Nucleus accumbens (tissue), 56 donors: ENCODE measurements around the gene FRMD3.

Experiments used
- DNase-seq, 56 donors: peaks; one replicate each; lab custom pipeline; 2025; lab: John Stamatoyannopoulos, UW

FRMD3 gene

DNA sequence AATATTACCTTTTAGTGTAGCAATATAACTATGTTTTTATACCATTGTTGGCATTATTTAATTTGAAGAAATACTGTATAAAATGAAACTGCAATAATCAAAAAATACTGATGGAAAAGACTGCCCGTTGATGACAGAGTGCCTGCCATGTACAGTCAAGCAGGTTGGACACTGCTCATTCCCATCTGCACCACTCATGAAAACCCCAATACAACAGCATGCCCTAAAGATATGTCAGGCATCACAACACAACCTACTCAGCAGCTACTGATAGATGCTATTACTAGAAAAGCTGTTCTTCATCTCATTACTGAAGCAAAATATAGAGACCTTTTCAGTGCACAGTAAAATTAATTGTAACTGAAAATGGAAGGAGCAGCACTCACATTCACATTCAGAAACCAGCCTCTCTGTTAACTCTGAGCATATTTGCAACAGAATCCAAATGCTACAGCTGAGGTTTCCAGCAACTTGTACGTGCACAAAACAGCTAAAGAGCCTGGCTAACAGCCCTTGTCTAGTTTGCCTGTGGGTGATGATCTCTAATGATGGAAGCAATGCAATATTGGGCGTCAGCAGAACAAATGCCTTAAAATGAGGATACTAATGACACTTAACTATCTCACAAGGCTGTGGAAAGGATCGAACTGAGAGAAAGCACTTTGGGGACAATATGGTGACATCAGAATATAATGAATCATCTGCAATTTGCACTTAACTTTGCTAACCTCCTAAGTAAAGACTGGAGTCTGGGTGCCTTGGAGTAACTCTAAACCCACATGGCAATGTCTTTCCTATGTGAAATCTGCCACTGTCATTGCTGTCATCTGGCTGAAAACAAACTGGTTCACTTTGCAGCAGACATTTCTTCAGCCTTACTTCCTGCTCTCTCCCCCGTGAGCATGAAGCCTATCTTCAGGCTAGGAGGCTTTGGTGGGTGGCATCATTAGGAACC lies 280.0 kb downstream of the FRMD3 start:
- no peak for DNase-seq

DNA sequence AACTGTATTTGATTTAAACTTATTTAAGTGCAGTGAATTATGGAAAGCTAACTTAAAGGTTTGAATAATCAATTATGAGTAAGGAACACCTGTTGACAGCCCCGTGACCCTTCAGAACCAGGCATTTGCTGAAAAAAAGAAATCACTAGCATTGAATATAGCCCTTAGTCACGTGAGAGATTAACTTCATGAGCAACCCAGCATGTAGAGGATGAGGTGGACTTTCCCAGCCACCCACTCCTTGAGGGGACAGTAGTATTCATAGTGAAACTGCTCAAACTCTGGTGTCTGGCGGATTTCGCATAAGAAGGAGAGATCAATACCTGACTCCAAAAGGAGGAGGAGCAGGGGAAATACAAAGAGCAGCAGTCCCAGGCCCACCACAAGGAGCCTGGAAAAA lies 290.5 kb downstream of the FRMD3 start:
- no peak for DNase-seq

DNA sequence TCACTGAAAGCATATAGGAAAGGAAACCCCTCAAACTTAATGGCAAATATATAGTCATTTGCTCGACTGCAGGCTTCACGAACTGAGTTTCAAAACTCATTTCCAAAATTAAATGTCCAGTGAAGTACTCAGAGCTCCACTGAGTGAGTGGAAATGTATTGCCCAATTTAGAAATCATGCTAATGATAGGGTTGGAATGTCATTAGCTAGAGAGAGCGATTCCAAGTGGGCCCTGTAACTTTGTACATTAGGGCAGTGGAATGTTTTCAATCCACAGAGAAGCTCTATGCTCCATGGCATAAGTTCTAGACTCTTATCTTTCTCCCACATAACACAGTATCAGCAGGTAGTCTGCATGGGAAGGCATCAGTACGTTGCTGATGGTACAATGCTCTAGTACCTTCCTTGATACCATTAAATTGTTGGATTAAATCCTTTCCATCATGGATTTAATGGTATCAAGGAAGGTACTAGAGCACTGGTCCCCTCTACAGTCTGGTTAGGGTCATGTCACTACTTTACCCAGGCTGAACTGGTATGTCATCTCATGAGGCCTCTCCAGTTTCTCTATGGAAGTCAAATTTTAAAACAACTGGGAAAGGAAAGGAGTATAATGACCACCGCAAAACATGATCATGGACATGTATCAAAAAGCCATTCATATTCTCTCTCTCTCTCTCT lies 292.1 kb downstream of the FRMD3 start:
- DNase-seq = no peak

DNA sequence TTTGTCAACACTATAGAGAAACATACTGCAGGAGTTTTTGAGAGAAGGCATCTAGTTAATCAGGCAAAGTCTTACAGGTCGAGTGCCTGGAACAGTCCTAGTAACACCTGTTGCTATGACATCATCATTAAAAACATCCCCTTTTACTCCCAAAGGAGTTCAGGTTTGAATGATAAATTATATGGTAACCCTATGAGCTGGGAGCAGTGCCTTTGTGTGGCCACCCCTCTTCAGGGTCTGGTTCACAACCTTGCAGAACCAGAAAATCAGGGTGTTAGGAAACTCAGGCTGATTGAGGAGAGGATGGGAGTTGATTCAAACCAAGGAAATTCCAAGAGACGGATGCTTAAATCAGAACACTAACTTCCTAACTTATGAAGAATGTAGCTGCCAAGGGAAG lies 296.1 kb downstream of the FRMD3 start:
- no peak for DNase-seq

DNA sequence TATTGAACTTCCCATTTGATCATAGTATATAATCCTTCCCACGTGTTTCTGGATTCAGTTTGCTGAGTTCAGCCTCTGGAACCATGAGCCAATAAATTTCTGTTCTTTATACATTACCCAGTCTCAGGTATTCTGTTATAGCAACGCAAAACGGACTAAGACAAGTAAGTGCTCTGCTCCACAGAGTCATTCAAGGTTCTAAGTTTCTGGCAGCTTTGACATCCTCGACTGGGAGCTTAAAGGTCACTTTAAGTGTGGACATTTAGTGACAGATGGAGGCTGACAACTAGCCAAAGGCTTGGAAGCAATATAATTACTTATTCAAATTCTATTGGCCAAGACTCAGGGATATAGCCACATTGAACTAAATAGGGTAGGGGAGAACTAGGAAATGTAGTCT lies 297.5 kb downstream of the FRMD3 start:
- no peak for DNase-seq

DNA sequence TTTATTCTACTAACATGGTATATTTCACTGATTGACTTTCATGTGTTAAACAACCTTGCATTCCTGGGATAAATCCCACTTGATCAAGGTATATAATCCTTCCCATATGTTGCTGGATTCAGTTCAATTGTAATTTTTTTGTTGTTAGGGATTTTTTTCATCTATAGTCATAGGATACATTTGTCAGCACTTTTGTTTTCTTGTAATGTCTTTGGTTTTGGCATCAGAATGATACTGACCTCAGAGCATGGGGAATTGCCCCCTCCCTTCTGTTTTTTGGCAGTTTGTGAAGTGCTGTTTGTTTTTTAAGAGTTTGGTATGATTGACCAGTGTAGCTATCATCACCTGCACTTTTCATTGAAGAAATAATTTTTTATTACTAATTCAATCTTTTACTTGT lies 298.5 kb downstream of the FRMD3 start:
- DNase-seq = no peak

DNA sequence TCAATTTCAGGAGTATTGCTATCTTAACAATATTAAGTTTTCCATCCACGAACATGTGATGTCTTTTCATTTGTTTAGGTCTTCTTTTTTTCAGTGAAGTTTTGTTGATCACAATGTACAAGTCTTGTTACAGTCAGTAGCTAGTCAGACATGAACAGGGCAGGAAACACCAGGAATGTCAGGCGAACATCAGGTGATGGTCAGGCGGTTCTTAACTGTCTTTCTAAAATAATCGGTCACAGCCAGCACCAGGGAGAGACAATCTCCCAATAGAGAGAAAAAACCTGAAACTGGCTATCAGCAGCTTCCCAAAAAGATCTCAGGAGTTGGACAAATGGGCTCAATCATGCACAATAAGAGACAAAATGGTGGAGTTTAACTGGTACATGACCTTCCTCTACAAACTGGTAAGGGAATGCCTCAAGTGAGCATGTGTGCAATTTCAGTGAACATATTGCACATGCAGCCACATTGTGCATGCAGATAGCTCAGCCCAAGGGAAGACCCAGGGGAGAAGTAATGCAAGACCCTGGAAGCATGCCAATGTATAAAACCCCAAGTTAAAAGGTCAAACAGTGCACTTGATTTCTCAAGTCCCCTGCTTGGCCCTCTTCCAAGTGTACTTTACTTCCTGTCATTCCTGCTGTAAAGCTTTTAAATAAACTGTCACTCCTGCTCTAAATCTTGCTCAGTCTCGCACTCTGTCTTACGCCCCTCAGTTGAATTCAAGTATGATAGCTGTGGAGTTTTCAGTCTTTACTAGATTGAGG lies 299.1 kb downstream of the FRMD3 start:
- no peak for DNase-seq

DNA sequence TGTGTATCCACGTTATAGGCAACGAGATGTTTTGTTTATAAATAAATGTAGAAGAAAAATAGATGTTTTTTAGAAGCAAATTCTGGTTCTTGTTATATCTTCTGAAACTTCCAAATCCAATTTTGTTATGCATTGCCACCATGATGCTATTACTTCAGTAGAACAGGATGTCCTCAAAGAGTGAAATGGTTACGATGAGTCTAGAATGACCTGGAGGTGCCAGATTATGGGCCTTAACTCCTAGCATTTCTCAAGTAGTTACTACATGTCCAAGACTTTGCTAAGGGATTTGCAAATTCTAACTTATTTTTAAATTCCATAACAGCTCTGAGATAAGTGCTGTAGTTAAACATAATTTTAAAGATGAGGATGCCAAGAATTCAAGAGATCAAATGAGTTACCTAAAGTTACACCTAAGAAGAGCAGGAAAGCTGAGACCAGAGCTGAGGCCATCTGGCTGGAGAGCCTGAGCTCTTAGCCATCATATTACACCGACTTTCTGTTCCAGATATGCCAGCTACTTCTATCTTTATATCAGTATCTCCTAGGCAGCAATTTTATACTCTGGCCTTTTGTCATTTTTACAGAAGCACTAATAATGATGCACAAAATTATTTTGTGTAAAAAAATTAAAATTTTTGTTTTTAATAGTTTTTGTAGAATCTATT lies 302.0 kb downstream of the FRMD3 start:
- DNase-seq = no peak

DNA sequence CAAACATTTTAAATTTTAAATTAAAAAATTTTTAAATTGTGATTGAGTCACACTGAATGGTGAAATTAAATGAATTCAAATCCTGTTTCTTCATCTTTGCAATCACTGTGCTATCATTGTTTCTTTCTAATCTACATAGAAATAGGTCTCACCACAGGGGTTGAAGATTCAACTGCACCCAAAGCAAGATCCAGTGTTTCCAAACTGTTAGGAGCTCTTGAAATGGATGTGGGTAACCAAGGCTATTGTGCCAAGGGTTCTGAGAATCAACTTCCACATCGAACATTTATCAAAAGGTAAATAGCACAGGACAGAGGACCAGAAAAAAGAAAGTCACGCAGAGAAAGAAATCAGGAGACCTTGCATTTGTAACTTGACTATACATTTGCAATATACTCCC lies 302.7 kb downstream of the FRMD3 start:
- no peak for DNase-seq

DNA sequence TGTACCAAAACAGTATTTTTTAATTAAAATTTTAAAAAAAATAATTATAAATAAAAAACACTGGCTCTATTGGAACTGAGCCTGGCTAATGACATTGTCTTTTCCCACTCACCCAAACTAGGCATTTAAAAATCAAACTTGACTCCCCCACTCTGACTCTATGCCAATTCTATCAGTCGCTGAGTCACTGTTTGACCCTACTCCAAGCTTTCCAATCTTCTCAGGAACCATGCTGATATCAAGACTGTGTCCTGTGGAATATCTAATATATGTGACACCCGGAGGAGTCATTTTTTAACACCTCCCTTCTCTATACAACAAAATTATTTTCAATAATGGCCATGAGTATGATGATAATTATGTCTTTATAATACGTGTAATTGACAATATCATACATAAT lies 303.7 kb downstream of the FRMD3 start:
- no peak for DNase-seq

DNA sequence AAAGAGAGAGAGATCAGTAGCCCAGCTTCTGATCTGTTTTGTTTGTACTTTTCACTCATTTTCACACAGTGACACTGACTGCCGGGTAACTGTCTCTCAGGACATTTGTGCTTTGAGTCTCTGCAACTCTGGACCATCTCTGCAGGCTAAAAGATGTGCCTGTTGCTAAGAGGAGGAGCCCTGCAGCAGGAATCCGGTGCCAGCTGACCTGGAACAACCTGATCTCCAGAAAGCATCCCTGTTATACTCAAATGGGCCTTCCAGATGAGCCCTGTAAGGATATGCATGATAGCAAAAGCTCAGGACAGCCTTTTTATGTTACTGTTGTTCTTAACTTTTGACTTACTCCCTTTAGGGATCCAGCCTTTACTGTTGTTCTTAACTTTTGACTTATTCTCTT lies 304.6 kb downstream of the FRMD3 start:
- no peak for DNase-seq

DNA sequence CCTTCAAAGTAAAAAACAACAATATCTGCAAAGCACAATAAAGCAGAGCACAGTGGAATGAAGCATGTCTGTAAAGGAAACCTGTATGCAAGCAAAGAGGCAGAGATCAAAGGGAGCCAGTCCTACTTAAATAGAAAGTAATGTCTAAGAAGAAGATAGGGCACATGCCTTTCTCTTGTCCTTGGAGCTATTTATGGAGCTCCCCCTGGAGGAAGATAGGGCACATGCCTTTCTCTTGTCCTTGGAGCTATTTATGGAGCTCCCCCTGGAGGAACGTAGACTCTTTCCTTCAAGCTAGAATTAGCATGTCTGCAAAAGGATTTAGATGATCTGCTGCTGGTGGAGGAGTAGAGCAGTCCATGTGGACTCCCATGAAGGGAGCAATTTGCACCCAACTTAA lies 307.2 kb downstream of the FRMD3 start:
- no peak for DNase-seq

DNA sequence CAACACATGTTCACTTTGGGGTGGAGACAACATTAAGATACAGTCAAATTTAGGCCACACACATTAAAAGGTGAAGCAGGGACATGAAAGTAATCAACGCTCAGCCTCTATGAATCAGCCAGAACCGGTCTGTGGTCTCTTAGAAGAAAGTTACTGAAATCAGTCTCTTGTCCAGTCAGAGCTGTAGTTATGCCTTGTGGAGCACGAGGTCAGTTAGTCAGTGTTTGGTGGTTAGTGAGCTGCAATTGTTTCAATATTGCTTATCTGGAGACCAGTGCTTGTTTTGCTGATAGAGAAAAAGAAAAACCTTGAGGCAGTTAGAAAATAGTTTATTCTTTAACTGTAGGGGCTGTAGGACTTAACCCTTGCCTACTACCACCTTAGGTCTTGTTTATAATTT lies 317.5 kb downstream of the FRMD3 start:
- DNase-seq = no peak

DNA sequence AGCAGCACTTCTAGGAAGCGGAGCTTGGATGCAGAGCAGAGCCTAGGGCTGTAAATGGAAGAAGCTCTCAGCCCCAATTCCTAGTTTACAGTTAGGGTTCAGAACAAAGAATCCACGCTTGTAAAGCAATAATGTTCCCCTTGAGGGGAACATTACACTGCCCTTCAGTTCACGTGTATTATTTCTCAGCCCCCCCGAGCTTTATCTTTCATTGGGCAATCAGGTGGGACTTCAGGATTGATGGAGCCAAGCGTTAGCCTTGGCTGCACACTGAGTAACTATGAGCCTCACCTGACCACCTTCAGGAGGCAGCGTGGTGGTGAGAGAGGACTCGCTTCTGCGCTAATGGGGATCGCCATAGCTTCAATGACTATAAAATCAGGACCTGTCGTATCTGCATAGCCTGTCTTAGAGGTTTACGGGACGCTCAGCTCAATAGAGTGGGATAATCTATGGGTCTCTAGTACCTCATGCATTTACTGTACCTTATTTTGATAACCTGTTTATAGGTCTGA lies 318.2 kb downstream of the FRMD3 start:
- DNase-seq = no peak

DNA sequence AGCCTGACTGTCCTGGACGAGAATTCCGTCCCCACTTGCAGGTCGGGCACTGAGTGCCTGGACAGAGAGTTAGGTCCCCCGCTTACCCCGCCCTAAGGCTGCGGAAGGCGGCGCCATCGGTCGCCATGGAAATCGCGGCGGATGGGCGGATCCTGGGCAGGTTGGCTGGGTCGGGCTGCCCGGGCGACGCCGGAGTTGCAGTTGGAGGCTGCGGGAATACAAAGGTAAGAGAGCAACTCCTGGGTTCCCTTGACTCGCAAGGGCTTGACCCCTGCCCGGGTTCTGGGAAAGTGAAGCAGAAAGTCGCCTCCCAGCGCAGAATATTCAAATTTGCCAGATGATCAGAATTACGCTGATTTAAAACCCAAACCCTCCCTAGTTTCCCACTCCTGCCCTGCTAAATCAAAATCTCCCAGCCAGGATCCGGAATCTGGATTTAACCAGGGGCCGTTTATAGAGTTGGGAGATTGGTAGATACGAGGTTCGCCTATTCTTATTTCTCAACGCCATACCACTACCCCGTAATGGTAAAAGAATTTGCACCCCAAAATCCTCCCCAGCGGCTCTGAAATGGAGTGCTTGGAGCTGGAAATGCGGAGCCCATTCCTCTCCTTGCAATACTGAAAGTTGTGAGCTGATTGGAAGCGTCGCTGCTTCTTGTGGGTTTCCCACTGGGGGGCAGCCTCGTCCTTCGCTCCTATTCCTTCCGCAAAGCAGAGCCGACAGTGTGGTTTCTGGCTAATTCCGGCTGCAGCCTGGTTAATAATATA lies 318.9 kb downstream of the FRMD3 start:
- DNase-seq = peak in 51 of 56 donors; percentile 5 to 88 (median 47)

DNA sequence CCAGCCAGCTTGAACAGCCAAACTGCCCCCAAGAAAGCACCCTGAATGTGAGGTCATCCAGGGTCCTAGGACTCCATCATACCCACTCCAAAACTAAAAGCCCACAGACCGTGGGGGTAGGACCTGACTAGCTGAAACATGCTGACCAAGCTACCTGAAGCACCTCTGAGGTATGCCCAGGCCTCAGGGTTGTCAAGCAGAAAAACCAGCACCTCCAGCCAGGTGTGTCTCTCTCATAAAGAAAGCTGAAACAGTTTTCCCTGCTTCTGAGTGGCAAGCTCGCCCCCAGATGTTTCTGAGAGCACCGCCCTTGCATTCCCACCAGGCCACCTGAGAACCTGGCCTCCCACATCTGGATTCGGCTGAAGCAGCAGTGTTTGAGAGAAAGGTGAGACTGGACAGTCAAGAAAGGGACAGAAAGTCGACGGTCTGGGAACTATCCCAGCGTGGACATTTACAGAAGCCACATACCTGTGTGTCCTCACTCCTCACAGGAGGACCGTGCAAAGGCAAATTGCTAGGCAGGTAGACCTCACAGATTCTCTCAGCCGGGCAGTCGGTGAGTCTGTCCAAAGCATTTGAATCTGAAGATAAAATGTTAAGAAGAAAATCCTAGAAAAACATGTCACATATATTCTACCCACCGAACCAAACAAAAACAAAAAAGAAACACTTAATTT lies 319.6 kb downstream of the FRMD3 start:
- no peak for DNase-seq

DNA sequence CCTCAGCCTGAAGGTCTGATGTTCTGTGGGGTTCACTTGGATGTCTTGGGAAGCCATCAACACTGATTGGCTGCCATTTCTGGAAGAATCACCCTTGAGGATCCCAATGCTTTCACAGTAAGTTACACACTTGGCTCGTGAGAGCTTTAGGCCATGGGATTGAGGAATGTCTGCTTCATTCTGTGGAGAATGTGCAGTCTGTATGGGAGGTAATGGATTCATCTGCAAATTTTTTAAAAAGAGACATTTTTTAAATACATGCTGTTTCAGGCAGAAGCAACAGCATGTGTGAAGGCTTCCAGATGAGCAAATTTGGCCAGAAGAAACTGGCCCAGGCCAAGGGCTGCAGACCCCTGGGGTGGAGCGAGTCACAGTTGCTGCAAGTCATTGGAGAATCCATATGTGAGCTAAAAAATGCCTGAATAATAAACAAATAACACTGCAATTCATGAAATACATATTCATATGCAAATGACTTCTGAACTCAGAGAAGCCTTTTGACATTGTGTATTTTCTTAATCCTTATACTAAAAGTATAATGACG lies 328.9 kb downstream of the FRMD3 start:
- DNase-seq = no peak

DNA sequence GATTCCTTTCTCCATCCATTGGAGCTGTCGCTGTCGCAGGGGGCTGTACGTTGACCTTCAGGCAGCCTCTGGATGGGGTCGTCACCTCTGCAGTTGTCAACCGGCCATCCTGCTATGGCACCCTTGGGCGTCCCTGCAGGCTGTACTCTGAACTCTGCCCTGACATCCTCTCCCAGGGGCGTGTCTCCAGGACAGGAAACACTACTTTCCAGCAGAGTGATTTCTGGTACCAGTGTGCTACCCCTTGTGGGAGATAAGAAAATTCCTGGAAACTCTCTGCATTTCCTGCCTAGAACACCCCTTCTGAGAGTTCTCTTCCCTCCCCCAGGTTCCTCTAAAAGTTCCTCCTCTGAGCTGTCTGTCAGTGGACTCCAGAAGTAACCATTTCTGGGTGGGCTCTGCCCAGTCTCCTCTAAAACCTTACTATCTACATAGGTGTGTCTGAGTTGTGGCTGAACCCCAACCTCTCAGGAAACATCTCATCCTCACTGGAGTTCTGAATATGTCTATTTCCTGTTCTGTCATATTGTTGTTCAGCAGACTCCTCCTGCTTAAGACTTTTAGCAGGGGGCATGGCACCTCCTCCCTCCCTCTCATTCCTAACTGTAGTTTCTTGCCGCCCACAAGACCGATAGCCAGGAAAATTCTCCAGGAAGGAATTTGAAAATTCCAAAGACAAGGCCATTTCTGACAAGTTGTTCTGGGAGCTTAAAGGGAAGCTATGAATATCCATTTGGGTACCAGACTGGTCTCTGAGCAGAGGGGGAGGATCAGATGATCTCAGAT lies 329.9 kb downstream of the FRMD3 start:
- DNase-seq = no peak
